ENCODE data around the gene AGAP1.

DNA sequence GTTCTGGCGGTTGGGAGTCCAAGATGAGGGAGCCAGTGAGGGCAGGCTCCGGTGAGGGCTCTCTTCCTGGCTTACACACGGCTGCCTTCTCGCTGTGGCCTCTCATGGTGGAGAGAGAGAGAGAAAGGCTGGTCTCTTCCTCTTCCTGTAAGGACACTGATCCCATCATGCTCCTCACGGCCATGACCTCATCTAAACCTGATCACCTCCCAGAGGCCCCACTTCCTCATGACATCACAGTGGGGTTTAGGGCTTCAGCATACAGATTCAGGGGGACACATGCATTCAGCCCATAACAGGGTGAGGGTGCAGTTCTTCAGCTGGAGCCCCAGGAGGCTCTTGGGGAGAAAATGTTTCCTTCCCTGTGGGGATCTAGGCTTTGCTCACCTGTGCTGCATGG lies 29.2 kb downstream of the AGAP1 start:
- TF ChIP-seq, protein P1, sequence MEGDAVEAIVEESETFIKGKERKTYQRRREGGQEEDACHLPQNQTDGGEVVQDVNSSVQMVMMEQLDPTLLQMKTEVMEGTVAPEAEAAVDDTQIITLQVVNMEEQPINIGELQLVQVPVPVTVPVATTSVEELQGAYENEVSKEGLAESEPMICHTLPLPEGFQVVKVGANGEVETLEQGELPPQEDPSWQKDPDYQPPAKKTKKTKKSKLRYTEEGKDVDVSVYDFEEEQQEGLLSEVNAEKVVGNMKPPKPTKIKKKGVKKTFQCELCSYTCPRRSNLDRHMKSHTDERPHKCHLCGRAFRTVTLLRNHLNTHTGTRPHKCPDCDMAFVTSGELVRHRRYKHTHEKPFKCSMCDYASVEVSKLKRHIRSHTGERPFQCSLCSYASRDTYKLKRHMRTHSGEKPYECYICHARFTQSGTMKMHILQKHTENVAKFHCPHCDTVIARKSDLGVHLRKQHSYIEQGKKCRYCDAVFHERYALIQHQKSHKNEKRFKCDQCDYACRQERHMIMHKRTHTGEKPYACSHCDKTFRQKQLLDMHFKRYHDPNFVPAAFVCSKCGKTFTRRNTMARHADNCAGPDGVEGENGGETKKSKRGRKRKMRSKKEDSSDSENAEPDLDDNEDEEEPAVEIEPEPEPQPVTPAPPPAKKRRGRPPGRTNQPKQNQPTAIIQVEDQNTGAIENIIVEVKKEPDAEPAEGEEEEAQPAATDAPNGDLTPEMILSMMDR (IDR thresholded peaks at IDR 0.05; ENCODE audit: insufficient read depth, low read depth, low read length): no peak
- TF ChIP-seq EZH2 (IDR thresholded peaks at IDR 0.05; ENCODE audit: insufficient read depth, low read length): no peak
